Muscle of arm (tissue), 12 donors: ENCODE data around the gene GATD1. TPM values are rescaled to one million over a fixed set of nuclear protein-coding genes. Genes with fewer than 3 reads are reported as not detected.

ENCODE experiments used
- DNase-seq: peaks from one replicate; pipeline ENCODE4 v3.0.0-alpha.2; 2013
- polyA plus RNA-seq, 12 donors: library from polyadenylated mRNA; unstranded; fragments of 120-200 nt; gene quantifications; one replicate each; pipeline ENCODE4 v1.2.1, GENCODE V29; 2013; ENCODE audit not compliant: insufficient read length in 12 of 12

The GATD1 gene
- polyA plus RNA-seq, 12 donors, result 32.8 to 54.7 (median 36.4) TPM; not detected in 1

GRCh38 chr11:728901-729491 is 48.3 kb downstream of the GATD1 start:
- DNase-seq, result no peak

GRCh38 chr11:727859-728748 is 49.2 kb downstream of the GATD1 start:
- no peak for DNase-seq

GRCh38 chr11:727281-727701 is 50.0 kb downstream of the GATD1 start:
- no peak for DNase-seq

GRCh38 chr11:726278-727220 is 50.7 kb downstream of the GATD1 start:
- DNase-seq, result no peak

DNA sequence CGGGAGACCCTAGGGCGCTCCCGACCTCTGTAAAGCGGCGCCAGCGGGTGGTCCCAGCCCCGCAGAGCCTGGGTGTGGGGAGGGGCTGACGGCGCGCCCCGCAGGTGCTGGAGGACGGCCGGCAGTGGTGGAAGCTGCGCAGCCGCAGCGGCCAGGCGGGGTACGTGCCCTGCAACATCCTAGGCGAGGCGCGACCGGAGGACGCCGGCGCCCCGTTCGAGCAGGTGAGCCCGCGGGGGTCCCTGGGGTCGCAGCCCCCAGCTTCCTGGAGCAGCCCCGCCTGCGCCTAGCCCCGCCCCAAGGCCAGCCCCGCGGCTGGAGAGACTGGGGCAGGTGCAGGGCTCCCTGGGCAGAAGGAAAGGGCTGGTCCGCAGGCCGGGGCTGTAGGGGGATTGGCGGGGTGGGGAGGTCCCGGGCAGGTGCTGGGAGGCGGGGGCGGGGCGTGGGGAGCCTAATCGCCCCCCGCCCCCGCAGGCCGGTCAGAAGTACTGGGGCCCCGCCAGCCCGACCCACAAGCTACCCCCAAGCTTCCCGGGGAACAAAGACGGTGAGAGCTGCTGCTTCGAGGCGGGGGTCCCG is 51.6 kb downstream of the GATD1 start:
- DNase-seq, result no peak

DNA sequence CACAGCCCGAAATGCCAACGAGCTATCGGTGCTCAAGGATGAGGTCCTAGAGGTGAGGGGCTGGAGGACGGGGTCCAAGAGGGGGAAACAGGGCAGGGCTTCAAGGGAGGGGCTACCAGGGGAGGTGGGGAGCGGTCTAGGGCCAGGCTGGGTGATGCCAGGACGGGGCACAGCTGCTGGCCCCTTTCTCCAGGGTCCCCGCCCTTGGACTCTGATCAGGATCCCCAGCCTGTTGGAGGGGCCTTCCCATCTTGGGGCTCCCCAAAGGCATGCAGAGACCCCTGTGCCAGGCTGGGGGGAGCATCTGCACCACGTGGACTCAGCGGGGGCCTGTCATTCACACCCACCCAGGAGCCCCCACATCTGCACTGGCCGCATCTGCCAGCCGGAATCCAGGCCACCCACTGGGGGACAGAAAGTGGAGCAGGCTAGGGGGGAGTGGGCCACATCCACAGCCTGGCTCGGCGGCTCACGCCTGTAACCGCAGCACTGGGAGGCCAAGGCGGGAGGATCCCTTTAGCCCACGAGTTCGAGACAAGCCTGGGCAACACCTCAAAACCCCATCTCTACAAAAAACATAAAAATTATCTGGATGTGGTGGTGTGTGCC is 52.4 kb downstream of the GATD1 start:
- no peak for DNase-seq

DNA sequence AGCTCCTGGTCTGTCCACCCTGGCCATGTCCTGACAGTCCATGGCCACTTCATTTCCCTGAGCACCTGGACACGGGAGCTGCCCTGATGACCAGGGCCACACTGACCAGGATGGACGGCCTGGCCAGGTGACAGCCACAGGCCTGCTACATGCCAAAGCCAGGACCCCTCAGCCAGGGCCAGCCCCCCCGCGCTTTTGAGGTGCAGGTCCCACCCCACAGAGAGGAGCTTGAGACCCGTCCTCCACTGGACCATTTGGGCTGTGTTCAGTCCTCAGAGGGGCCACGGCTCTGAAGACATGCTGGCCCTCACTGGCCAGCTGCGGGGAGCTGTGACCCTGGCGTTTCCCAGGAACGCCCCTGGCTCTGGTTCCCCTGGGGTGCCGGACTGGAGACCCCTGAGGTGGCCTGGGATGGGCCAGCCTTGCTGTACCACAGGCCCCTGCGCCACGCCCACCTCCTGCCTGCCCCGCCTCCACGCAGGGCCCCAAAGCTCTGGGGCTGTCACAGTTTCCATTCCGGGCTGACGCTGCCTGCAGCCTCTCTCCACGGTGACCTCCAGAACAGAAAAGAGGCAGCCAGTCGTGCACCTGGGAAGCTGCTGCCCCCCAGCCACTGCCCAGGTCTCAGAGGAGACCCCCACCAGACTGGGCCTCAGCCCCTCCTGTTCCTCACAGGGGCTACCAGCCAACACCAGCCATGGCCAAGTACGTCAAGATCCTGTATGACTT is 53.1 kb downstream of the GATD1 start:
- DNase-seq, result no peak

DNA sequence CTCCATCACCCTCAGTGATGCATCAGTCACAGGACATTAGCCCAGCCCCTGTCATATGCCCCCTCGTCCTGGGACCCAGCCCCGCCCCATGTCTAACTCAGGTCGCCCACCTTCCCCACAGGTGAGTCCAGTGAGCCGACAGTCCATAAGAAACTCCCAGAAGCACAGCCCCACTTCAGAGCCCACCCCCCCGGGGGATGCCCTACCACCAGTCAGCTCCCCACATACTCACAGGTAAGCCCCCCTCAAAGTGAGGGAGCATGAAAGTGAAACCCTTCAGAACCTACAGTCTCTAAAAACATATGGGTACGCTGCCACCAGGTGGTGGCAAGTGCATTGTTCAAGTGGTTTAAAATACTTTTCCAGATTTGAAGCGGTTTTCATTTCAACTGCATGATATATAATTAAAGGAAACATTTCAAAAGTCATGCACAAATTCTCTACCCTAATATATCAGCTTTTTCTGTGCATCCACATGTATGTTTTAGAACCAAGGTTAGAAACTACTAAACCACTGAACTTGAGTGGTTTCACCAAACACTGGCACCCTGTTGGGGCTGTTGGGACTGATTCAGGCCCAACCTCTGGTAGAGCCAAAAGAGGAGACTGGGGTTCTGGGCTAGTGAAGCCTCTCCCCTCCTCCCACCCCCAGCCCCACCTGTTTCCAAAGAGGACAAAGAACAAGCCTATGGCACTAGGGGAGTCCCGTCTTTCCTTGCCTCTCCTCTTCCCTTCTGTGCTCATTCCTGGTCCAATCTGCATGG is 54.0 kb downstream of the GATD1 start:
- peak; percentile 59 for DNase-seq

GRCh38 chr11:722346-722811 is 54.9 kb downstream of the GATD1 start:
- no peak for DNase-seq

- no peak for DNase-seq
Measured at GRCh38 chr11:721741-722345, 55.4 kb downstream of the GATD1 start.

DNA sequence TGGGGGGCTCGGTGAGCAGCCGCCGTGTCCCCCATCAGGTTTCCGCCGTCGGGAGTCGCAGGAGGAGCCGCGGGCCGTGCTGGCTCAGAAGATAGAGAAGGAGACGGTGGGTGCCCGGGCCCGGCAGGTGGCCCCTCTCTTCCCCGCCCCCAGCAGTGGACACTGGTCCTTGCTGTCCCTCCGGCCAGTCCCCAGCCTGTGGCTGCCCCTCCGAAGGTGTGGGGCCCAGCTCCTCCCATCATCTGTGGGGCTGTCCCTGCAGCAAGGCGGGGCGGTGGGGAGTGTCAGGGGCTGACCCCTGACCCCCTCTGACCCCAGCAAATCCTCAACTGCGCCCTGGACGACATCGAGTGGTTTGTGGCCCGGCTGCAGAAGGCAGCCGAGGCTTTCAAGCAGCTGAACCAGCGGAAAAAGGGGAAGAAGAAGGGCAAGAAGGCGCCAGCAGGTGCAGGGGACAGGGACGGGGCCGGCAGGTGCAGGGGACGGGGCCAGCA is 56.0 kb downstream of the GATD1 start:
- no peak for DNase-seq

DNA sequence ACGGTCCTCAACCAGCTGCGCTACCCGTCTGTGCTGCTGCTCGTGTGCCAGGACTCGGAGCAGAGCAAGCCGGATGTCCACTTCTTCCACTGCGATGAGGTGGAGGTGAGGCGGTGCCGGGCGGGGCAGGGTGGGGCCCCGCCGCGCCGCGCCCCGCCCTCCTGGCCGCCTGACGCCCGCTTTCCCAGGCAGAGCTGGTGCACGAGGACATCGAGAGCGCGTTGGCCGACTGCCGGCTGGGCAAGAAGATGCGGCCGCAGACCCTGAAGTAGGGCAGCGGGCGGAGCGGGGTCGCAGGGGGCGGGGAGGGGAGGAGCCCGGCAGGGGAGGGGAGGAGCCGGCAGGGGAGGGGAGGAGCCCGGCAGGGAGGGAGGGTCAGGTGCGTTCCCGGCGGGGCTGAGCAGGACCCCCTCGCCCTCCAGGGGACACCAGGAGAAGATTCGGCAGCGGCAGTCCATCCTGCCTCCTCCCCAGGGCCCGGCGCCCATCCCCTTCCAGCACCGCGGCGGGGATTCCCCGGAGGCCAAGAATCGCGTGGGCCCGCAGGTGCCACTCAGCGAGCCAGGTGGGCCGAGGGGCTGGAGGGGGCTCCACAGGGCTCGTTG is 56.5 kb downstream of the GATD1 start:
- DNase-seq, result no peak

- DNase-seq, result no peak
Measured at GRCh38 chr11:720017-720641, 57.2 kb downstream of the GATD1 start.

GRCh38 chr11:719214-720016 is 57.9 kb downstream of the GATD1 start:
- no peak for DNase-seq
